GM21515 (cell line): ENCODE results near the gene ADGRV1.
"Not testable (repeated sequence)": the region's sequence is repeated elsewhere in the genome, so short reads cannot be mapped to it uniquely, and the experiment has no call there.

Source experiments
- ATAC-seq: cut with Tn5 transposase; IDR thresholded peaks from one replicate; pipeline ENCODE4 v1.9.1; 2021; ENCODE audit not compliant: unreplicated experiment

Gene ADGRV1

GRCh38 chr5:91052977-91053740, 494.6 kb downstream of the ADGRV1 start:
- ATAC-seq = no peak

- ATAC-seq = no peak
These were observed 495.1 kb downstream of the ADGRV1 start for GRCh38 chr5:91053741-91054025.

- ATAC-seq = no peak
These were observed 499.6 kb downstream of the ADGRV1 start for GRCh38 chr5:91058155-91058554.

- ATAC-seq = no peak
These were observed 500.0 kb downstream of the ADGRV1 start for GRCh38 chr5:91058575-91058974.

GRCh38 chr5:91059409-91059808, 500.8 kb downstream of the ADGRV1 start:
- peak; percentile 76 for ATAC-seq

- no peak for ATAC-seq
These were observed 502.5 kb downstream of the ADGRV1 start for GRCh38 chr5:91061094-91061493.

GRCh38 chr5:91061946-91062562, 503.5 kb downstream of the ADGRV1 start:
- no peak for ATAC-seq

GRCh38 chr5:91063098-91063690, 504.6 kb downstream of the ADGRV1 start:
- not testable (repeated sequence) for ATAC-seq

GRCh38 chr5:91065496-91065895, 506.9 kb downstream of the ADGRV1 start:
- no peak for ATAC-seq

- no peak for ATAC-seq
These were observed 510.8 kb downstream of the ADGRV1 start for GRCh38 chr5:91069364-91069763.

- ATAC-seq = no peak
These were observed 512.4 kb downstream of the ADGRV1 start for GRCh38 chr5:91070761-91071550.

- no peak for ATAC-seq
These were observed 514.3 kb downstream of the ADGRV1 start for GRCh38 chr5:91072881-91073280.

- ATAC-seq = no peak
These were observed 516.0 kb downstream of the ADGRV1 start for GRCh38 chr5:91074615-91075014.

- ATAC-seq = no peak
These were observed 517.5 kb downstream of the ADGRV1 start for GRCh38 chr5:91076138-91076537.

- ATAC-seq = no peak
These were observed 519.0 kb downstream of the ADGRV1 start for GRCh38 chr5:91077623-91078022.

- ATAC-seq = no peak
These were observed 520.4 kb downstream of the ADGRV1 start for GRCh38 chr5:91079037-91079436.

GRCh38 chr5:91089758-91090157, 531.2 kb downstream of the ADGRV1 start:
- ATAC-seq = no peak

- no peak for ATAC-seq
These were observed 532.4 kb downstream of the ADGRV1 start for GRCh38 chr5:91090995-91091394.

GRCh38 chr5:91091471-91092234, 533.1 kb downstream of the ADGRV1 start:
- no peak for ATAC-seq

- no peak for ATAC-seq
These were observed 534.5 kb downstream of the ADGRV1 start for GRCh38 chr5:91092859-91093783.
